Neural crest cell (in vitro differentiated cells): ENCODE data around the gene COPS8. TPM values are rescaled to one million over a fixed set of nuclear protein-coding genes. Genes with fewer than 3 reads are reported as not detected.

Source experiments
- DNase-seq: peaks from one replicate; pipeline ENCODE4 v3.0.0; 2021; ENCODE audit warnings: low read depth, mixed read lengths, low spot score
- H3K27ac Mint-ChIP-seq: one replicate; pipeline ENCODE4 v1.8.0; 2021; ENCODE audit warnings: mild to moderate bottlenecking, mixed read lengths; ENCODE audit not compliant: unreplicated experiment
- H3K27me3 Mint-ChIP-seq: 2 replicates; pipeline ENCODE4 v1.8.0; 2021; ENCODE audit warnings: low read depth, mild to moderate bottlenecking, mixed read lengths
- H3K36me3 Mint-ChIP-seq: 2 replicates; pipeline ENCODE4 v1.8.0; 2021; ENCODE audit warnings: low read depth, mild to moderate bottlenecking, mixed read lengths
- H3K4me1 Mint-ChIP-seq: 2 replicates; pipeline ENCODE4 v1.8.0; 2021; ENCODE audit warnings: mixed read lengths
- H3K4me3 Mint-ChIP-seq: one replicate; pipeline ENCODE4 v1.8.0; 2021; ENCODE audit warnings: mild to moderate bottlenecking, mixed read lengths
- H3K9me3 Mint-ChIP-seq: 2 replicates; pipeline ENCODE4 v1.8.0; 2021; ENCODE audit warnings: mixed read lengths
- long read RNA-seq: library from polyadenylated mRNA; unstranded; transcript quantifications from one replicate; pipeline ENCODE4 v2.0.0, GENCODE V29; 2020
- total RNA-seq: library from RNA; stranded (reverse); gene quantifications from 2 replicates; pipeline ENCODE4 v1.2.1, GENCODE V29; 2021
- TF ChIP-seq, protein P1 (sequence below): fragments of 200-600 bp; sonication (generic); conservative IDR thresholded peaks from 2 replicates; pipeline ENCODE4 v1.5.0; 2021; ENCODE audit warnings: antibody characterized with exemption, mild to moderate bottlenecking

The COPS8 gene
- 79.9 and 82.9 TPM in 2 replicates for total RNA-seq
- long read RNA-seq, full-length matches to known transcripts: 257 of 282 reads
- long read RNA-seq, partial matches to known transcripts: 6 of 282 reads
- long read RNA-seq, other reads (novel, unspliced or antisense): 19 of 282 reads

DNA sequence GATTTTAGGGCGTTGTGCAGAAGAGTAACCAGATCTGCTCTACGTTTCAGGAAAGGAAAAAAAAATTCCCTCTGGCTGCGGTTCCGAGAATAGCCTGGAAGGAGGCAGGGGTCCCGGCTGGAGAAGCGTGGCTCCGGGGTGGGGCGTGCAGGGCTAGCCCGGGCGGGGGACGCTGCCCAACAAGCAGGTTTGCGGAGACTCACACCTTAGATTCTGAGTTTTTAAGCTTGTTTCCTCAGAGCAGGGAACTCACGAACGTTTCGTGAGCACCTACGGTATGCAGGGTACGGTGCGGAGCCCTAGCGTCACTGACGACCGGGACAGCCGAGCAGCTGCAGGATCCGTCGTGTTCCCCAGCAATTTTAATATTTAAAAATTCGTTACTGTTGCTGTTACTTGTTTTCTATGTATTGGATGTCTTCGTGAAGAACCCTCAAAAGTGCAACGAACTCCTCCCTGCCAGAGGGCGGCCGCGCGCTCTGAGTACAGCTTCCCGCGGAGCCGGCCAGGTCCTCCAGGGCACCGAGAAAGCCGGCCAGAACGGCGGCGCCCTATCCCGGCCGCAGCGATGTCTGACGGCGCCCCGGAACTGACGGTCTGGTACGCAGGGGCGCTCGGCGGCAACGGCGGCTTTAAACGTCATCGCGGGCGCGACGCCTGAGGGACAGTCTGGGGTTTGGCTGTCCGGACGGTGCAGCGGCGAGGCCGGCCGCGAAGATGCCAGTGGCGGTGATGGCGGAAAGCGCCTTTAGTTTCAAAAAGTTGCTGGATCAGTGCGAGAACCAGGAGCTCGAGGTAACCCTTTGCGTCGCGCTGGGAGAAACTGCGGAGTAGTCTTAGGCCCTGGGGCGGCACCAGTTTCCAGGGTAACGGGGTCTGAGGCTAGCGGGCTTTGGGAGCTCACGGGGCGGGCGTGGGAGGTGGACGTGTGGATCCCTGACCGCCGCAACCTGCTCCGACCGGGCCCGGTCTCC lies at the start of gene COPS8:
Gene COPS8, plus strand, starts transcription at position 642 of the 974 bp plus-strand sequence. Its CDS starts 76 bp downstream, at position 718.
- H3K4me3 Mint-ChIP-seq: peak within 1 kb of the TSS; percentile 99
- peaks cover 24% of the 10 kb centered on the region for H3K4me1 Mint-ChIP-seq
- DNase-seq: peak; percentile 88
- no peaks in the 10 kb centered on the region for H3K9me3 Mint-ChIP-seq
- no peaks in the 10 kb centered on the region for H3K27me3 Mint-ChIP-seq
- peak within 1 kb of the TSS; percentile 99 for H3K27ac Mint-ChIP-seq
- TF ChIP-seq, protein P1, sequence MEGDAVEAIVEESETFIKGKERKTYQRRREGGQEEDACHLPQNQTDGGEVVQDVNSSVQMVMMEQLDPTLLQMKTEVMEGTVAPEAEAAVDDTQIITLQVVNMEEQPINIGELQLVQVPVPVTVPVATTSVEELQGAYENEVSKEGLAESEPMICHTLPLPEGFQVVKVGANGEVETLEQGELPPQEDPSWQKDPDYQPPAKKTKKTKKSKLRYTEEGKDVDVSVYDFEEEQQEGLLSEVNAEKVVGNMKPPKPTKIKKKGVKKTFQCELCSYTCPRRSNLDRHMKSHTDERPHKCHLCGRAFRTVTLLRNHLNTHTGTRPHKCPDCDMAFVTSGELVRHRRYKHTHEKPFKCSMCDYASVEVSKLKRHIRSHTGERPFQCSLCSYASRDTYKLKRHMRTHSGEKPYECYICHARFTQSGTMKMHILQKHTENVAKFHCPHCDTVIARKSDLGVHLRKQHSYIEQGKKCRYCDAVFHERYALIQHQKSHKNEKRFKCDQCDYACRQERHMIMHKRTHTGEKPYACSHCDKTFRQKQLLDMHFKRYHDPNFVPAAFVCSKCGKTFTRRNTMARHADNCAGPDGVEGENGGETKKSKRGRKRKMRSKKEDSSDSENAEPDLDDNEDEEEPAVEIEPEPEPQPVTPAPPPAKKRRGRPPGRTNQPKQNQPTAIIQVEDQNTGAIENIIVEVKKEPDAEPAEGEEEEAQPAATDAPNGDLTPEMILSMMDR: no peak
- H3K36me3 Mint-ChIP-seq: peaks cover 3% of the 10 kb centered on the region

DNA sequence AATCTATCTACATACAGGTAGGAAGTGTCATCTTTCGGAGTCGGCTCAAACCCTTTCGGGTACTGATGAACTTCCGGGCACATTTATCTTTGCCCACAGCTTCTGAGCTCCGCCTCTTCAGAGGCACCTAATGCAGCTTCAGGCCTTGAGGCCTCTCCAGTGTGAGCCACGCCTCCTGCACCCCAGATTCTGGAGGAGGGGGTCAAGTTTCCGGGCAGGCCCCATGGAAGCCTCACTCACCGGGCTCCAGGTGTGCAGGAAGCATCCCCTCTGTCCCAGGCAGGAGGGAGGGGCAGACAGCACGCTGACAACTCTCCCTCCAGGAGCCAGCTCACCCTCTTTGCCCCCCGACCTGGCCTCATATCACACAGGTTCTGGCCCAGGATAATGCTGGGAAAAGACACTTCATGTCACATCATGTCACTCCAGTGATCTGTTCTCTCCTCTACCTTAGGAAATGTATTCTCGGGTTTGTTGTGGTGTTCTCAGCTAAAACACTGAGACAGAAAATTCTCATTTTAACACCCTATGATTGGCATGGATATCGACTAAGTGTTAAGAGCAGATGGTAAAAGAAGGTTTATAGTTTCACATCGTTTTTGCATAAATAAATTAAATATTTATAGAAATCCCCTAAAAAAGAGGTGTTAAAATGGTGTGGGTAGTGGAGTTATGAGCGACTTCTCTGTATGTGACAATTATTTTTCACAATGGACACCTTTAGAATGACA lies 46.2 kb upstream of the COPS8 start:
- no peak for DNase-seq

DNA sequence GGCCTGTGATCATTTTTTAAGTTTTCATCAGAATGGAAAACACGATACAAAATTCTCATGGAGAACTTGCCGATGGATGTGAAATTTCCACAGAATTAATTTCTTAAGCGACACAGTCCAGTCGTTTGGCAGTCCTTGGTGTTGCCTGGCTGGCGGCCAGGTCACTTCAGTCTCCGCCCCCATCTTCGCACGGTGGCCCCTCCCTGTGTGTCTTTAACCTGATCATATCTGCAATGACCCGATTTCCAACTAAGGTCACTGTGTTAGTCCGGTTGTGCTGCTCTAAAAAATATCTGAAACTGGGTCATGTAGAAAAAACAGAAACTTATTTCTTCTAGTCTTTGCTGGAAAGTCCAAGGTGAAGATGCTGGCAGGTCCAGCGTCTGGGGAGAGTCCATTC lies 44.5 kb upstream of the COPS8 start:
- Mint-ChIP-seq H3K27me3 (no peaks in the 10 kb centered on the region), H3K27ac (no peak overlapping the region), H3K36me3 (no peaks in the 10 kb centered on the region), H3K4me3 (no peak overlapping the region), H3K9me3 (no peaks in the 10 kb centered on the region), H3K4me1 (peaks cover 31% of the 10 kb centered on the region)
- TF ChIP-seq, protein P1: no peak
- DNase-seq: no peak

More for the DNA sequence above, 46.2 kb upstream of the COPS8 start:
- peaks cover 27% of the 10 kb centered on the region for H3K4me1 Mint-ChIP-seq
- H3K9me3 Mint-ChIP-seq: no peaks in the 10 kb centered on the region
- no peaks in the 10 kb centered on the region for H3K36me3 Mint-ChIP-seq
- no peak overlapping the region for H3K4me3 Mint-ChIP-seq
- TF ChIP-seq, protein P1: no peak
- no peak overlapping the region for H3K27ac Mint-ChIP-seq
- no peaks in the 10 kb centered on the region for H3K27me3 Mint-ChIP-seq

DNA sequence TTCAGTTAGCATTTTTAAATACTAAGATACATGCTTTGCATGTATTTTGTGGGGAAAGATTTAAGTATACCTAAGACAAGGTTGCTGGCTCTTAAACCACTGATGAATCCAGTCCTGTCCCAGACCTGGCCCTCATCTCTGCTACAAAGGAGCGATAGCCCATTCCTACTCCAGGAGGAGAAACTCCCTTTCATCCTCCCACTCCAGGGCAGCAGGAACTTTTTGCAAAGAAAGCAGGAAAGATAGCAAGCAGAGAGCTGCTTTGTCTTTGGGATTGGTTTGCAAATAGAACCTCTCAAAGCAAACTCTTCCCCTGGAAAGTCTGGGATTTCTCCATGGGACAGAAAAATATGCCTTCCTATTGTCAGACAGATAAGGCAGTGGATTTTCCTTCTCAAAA lies 43.6 kb upstream of the COPS8 start:
- no peaks in the 10 kb centered on the region for H3K27me3 Mint-ChIP-seq
- H3K4me3 Mint-ChIP-seq: no peak overlapping the region
- no peak for DNase-seq
- H3K9me3 Mint-ChIP-seq: peaks cover 1% of the 10 kb centered on the region
- H3K4me1 Mint-ChIP-seq: peaks cover 31% of the 10 kb centered on the region
- no peak overlapping the region for H3K27ac Mint-ChIP-seq
- peaks cover 1% of the 10 kb centered on the region for H3K36me3 Mint-ChIP-seq
- TF ChIP-seq, protein P1: no peak

DNA sequence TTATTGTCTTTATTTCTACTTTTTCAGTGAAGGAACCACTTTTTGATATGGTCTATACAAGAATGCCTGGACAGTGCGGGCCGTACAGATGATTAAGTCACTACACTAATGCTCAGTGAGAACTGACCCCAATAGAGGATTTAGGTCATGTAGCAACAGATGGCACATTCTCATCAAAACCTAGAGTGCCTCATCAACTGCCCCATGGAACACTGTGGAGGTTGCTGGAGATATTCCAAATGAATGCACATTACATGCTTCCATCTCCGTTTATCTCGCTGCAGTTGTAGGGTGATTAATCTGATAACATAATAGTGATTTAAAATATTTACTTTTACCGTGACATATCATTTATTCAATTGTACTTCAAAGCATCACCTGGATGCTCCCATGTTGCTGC lies 41.8 kb upstream of the COPS8 start:
- Mint-ChIP-seq H3K27me3 (no peaks in the 10 kb centered on the region), H3K4me1 (peaks cover 31% of the 10 kb centered on the region), H3K4me3 (no peak overlapping the region), H3K36me3 (peaks cover 13% of the 10 kb centered on the region), H3K27ac (no peak overlapping the region), H3K9me3 (peaks cover 10% of the 10 kb centered on the region)
- no peak for DNase-seq
- TF ChIP-seq, protein P1: no peak
